Thoracic aorta (tissue), 2 donors: ENCODE results near the gene ZNF112. TPM values are rescaled to one million over a fixed set of nuclear protein-coding genes. Genes with fewer than 3 reads are reported as not detected.

Experiments
- ATAC-seq: fragments of 150-250 bp; one replicate; pipeline ENCODE4 v1.8.0; 2017; ENCODE audit warnings: low read depth; ENCODE audit not compliant: insufficient number of reproducible peaks, low FRiP score
- DNase-seq: peaks from one replicate; pipeline ENCODE4 v3.0.0-alpha.2; 2020; ENCODE audit warnings: low spot score
- H3K27ac ChIP-seq, 2 donors: fragments of 200-600 bp; sonication (generic); 1 replicate in 1 of 2; 2 replicates in 1 of 2; pipeline ENCODE4 v1.5.1; 2016; ENCODE audit warnings: mild to moderate bottlenecking in 2 of 2, moderate library complexity in 2 of 2
- H3K27me3 ChIP-seq: fragments of 200-600 bp; sonication (generic); replicated peaks from 2 replicates; pipeline ENCODE4 v1.6.0; 2016; ENCODE audit warnings: mild to moderate bottlenecking; ENCODE audit not compliant: insufficient read depth
- H3K36me3 ChIP-seq: fragments of 200-600 bp; sonication (generic); one replicate; pipeline ENCODE4 v1.5.1; 2016
- H3K4me1 ChIP-seq, 2 donors: fragments of 200-600 bp; sonication (generic); 1 replicate in 1 of 2; 2 replicates in 1 of 2; pipeline versions ENCODE4 v1.5.1 to v1.6.0; 2016; ENCODE audit warnings: low read depth in 2 of 2, mild to moderate bottlenecking in 1 of 2; ENCODE audit not compliant: control insufficient read depth in 1 of 2
- H3K4me3 ChIP-seq: fragments of 200-600 bp; sonication (generic); 2 replicates; pipeline ENCODE4 v1.5.1; 2016; ENCODE audit warnings: mild to moderate bottlenecking
- H3K9me3 ChIP-seq: fragments of 200-600 bp; sonication (generic); 2 replicates; pipeline ENCODE4 v1.5.1; 2016
- CTCF ChIP-seq: fragments of 200-600 bp; sonication (generic); IDR thresholded peaks from one replicate; pipeline ENCODE4 v1.5.1; 2019; ENCODE audit warnings: antibody characterized with exemption
- total RNA-seq, 2 donors: library from RNA; depleted of rRNA; stranded (reverse); fragments of >200 nt; gene quantifications; one replicate each; pipeline versions ENCODE4 v1.1.0 to v1.2.3, GENCODE V29; 2016

ZNF112 gene
- total RNA-seq, 2 donors from 2014 or later = 4.7 to 5.0 TPM

- no peaks in the 10 kb centered on the region for H3K4me1 ChIP-seq
- H3K9me3 ChIP-seq = peaks cover 88% of the 10 kb centered on the region
- no peak for ATAC-seq
These were observed 24.3 kb downstream of the ZNF112 start for GRCh38 chr19:44332145-44332544.

GRCh38 chr19:44315883-44316282, 40.6 kb downstream of the ZNF112 start:
- no peaks in the 10 kb centered on the region for H3K36me3 ChIP-seq
- H3K27ac ChIP-seq = no peak overlapping the region
- H3K27me3 ChIP-seq = no peaks in the 10 kb centered on the region
- H3K9me3 ChIP-seq = peaks cover 53% of the 10 kb centered on the region
- DNase-seq (no peak), ATAC-seq (no peak)
- no peak overlapping the region for H3K4me3 ChIP-seq
- TF ChIP-seq CTCF = no peak
- no peaks in the 10 kb centered on the region for H3K4me1 ChIP-seq

More at GRCh38 chr19:44332145-44332544, 24.3 kb downstream of the ZNF112 start:
- no peaks in the 10 kb centered on the region for H3K27me3 ChIP-seq
- no peak overlapping the region for H3K27ac ChIP-seq
- TF ChIP-seq CTCF = no peak
- peaks cover 89% of the 10 kb centered on the region for H3K36me3 ChIP-seq
- no peak for DNase-seq
- H3K4me3 ChIP-seq = no peak overlapping the region

- peaks cover 35% of the 10 kb centered on the region for H3K9me3 ChIP-seq
- TF ChIP-seq CTCF = no peak
- no peak for DNase-seq
These were observed 43.2 kb downstream of the ZNF112 start for GRCh38 chr19:44313231-44313630.

GRCh38 chr19:44308011-44308410, 48.5 kb downstream of the ZNF112 start:
- Histone ChIP-seq H3K4me1 (peaks cover 3 to 11% of the 10 kb centered on the region in 2 donors), H3K9me3 (peaks cover 14% of the 10 kb centered on the region), H3K4me3 (no peak overlapping the region), H3K27ac (no peak overlapping the region), H3K27me3 (no peaks in the 10 kb centered on the region), H3K36me3 (no peaks in the 10 kb centered on the region)
- TF ChIP-seq CTCF = no peak
- DNase-seq (no peak), ATAC-seq (no peak)

More at GRCh38 chr19:44313231-44313630, 43.2 kb downstream of the ZNF112 start:
- no peak for ATAC-seq
- no peaks in the 10 kb centered on the region for H3K36me3 ChIP-seq
- H3K4me3 ChIP-seq = no peak overlapping the region
- no peaks in the 10 kb centered on the region for H3K4me1 ChIP-seq
- H3K27ac ChIP-seq = no peak overlapping the region
- no peaks in the 10 kb centered on the region for H3K27me3 ChIP-seq

- ATAC-seq = no peak
- no peak for TF ChIP-seq CTCF
- no peak for DNase-seq
- H3K27me3 ChIP-seq = no peaks in the 10 kb centered on the region
- no peak overlapping the region for H3K4me3 ChIP-seq
- H3K4me1 ChIP-seq = peaks cover 3 to 11% of the 10 kb centered on the region in 2 donors
- H3K36me3 ChIP-seq = peaks cover 3% of the 10 kb centered on the region
- no peak overlapping the region for H3K27ac ChIP-seq
- peaks cover 12% of the 10 kb centered on the region for H3K9me3 ChIP-seq
These were observed 50.2 kb downstream of the ZNF112 start for GRCh38 chr19:44306283-44306682.
